Neural progenitor cell (in vitro differentiated cells): ENCODE measurements around the gene PATJ. TPM values are rescaled to one million over a fixed set of nuclear protein-coding genes. Genes with fewer than 3 reads are reported as not detected.

Experiments used
- DNase-seq: peaks from one replicate; pipeline ENCODE4 v3.0.0-alpha.2; 2016; ENCODE audit warnings: low spot score
- H2AFZ ChIP-seq: fragments of 200-600 bp; sonication (generic); replicated peaks from 2 replicates; pipeline ENCODE4 v1.6.1; 2016; ENCODE audit warnings: antibody characterized with exemption
- H3F3A ChIP-seq: fragments of 200-600 bp; sonication (generic); 2 replicates; pipeline ENCODE4 v1.6.1; 2016; ENCODE audit warnings: antibody characterized with exemption, low read depth
- H3K27ac ChIP-seq: fragments of 200-600 bp; sonication (generic); 2 replicates; pipeline ENCODE4 v1.5.1; 2016; ENCODE audit warnings: mild to moderate bottlenecking
- H3K27me3 ChIP-seq: fragments of 200-600 bp; sonication (generic); 2 replicates; pipeline ENCODE4 v1.6.1; 2016; ENCODE audit warnings: mild to moderate bottlenecking, moderate library complexity
- H3K36me3 ChIP-seq: fragments of 200-600 bp; sonication (generic); 2 replicates; pipeline ENCODE4 v1.5.1; 2016
- H3K4me1 ChIP-seq: fragments of 200-600 bp; sonication (generic); 2 replicates; pipeline ENCODE4 v1.6.1; 2016; ENCODE audit warnings: mixed run types
- H3K4me2 ChIP-seq: fragments of 200-600 bp; sonication (generic); 2 replicates; pipeline ENCODE4 v1.6.1; 2016
- H3K4me3 ChIP-seq: fragments of 200-600 bp; sonication (generic); 2 replicates; pipeline ENCODE4 v1.5.1; 2016
- H3K79me2 ChIP-seq: fragments of 200-600 bp; sonication (generic); 2 replicates; pipeline ENCODE4 v1.6.1; 2016; ENCODE audit warnings: low read depth
- H3K9ac ChIP-seq: fragments of 200-600 bp; sonication (generic); 2 replicates; pipeline ENCODE4 v1.6.1; 2016
- H3K9me3 ChIP-seq: fragments of 200-600 bp; sonication (generic); 2 replicates; pipeline ENCODE4 v1.5.1; 2016; ENCODE audit warnings: low read depth
- H4K20me1 ChIP-seq: fragments of 200-600 bp; sonication (generic); 2 replicates; pipeline ENCODE4 v1.6.1; 2016; ENCODE audit warnings: low read depth
- H3K27ac Mint-ChIP-seq: 3 replicates; pipeline ENCODE4 v1.8.0; 2021; ENCODE audit warnings: mixed read lengths
- H3K27me3 Mint-ChIP-seq: 2 replicates; pipeline ENCODE4 v1.8.0; 2022; ENCODE audit warnings: low read depth, mild to moderate bottlenecking, inconsistent platforms, moderate library complexity, mixed read lengths; ENCODE audit not compliant: insufficient read depth
- H3K36me3 Mint-ChIP-seq: 3 replicates; pipeline ENCODE4 v1.8.0; 2021; ENCODE audit warnings: mixed read lengths
- H3K4me1 Mint-ChIP-seq: 3 replicates; pipeline ENCODE4 v1.8.0; 2021; ENCODE audit warnings: mixed read lengths
- H3K4me3 Mint-ChIP-seq: 3 replicates; pipeline ENCODE4 v1.8.0; 2021; ENCODE audit warnings: mild to moderate bottlenecking, moderate library complexity, mixed read lengths
- H3K9me3 Mint-ChIP-seq: 3 replicates; pipeline ENCODE4 v1.8.0; 2020; ENCODE audit warnings: mixed read lengths
- CTCF ChIP-seq: fragments of 200-600 bp; sonication (generic); IDR thresholded peaks from 2 replicates; pipeline ENCODE4 v1.5.1; 2017; ENCODE audit warnings: antibody characterized with exemption, mild to moderate bottlenecking
- EZH2 ChIP-seq: fragments of 200-600 bp; sonication (generic); IDR thresholded peaks from 2 replicates; pipeline ENCODE4 v1.6.1; 2017; ENCODE audit warnings: antibody characterized with exemption, mild to moderate bottlenecking, moderate library complexity
- EZH2phosphoT487 ChIP-seq: fragments of 200-600 bp; sonication (generic); IDR thresholded peaks from 2 replicates; pipeline ENCODE4 v1.6.1; 2017; ENCODE audit warnings: antibody characterized with exemption
- microRNA-seq: library from miRNA; unstranded; fragments of <30 nt; microRNA quantifications from one replicate; pipeline ENCODE4, GENCODE V29; 2016
- small RNA-seq: library from RNA; depleted of rRNA; stranded (forward); fragments of <200 nt; gene quantifications from one replicate; pipeline ENCODE3, GENCODE V24; 2015
- total RNA-seq: library from RNA; depleted of rRNA; stranded (reverse); fragments of >200 nt; gene quantifications from 2 replicates; pipeline ENCODE4 v1.2.3, GENCODE V29; 2015; ENCODE audit warnings: low replicate concordance

PATJ gene
- total RNA-seq, 1 donor from 2014 or later, result 24.8 TPM

- Histone ChIP-seq H3K9ac (no peak overlapping the region), H2AFZ (no peak overlapping the region), H3K4me3 (no peak overlapping the region), H3K27ac (no peak overlapping the region), H3F3A (no peaks in the 10 kb centered on the region), H3K4me1 (no peaks in the 10 kb centered on the region), H3K36me3 (no peaks in the 10 kb centered on the region), H3K9me3 (no peaks in the 10 kb centered on the region), H3K79me2 (no peaks in the 10 kb centered on the region), H3K27me3 (no peaks in the 10 kb centered on the region), H4K20me1 (no peaks in the 10 kb centered on the region), H3K4me2 (no peak overlapping the region)
- DNase-seq, result no peak
- H3K4me1 Mint-ChIP-seq, result no peaks in the 10 kb centered on the region
- no peak overlapping the region for H3K27ac Mint-ChIP-seq
- no peaks in the 10 kb centered on the region for H3K36me3 Mint-ChIP-seq
- TF ChIP-seq EZH2 (no peak), EZH2phosphoT487 (no peak), CTCF (no peak)
- peaks cover 3% of the 10 kb centered on the region for H3K27me3 Mint-ChIP-seq
- peaks cover 3% of the 10 kb centered on the region for H3K9me3 Mint-ChIP-seq
- no peak overlapping the region for H3K4me3 Mint-ChIP-seq
Observed at GRCh38 chr1:62222321-62222720, 480.0 kb downstream of the PATJ start.

- no peaks in the 10 kb centered on the region for H4K20me1 ChIP-seq
- H3K27me3 ChIP-seq, result no peaks in the 10 kb centered on the region
- Mint-ChIP-seq H3K27ac (no peak overlapping the region), H3K36me3 (no peaks in the 10 kb centered on the region), H3K27me3 (peaks cover 3% of the 10 kb centered on the region), H3K4me3 (no peak overlapping the region), H3K9me3 (no peaks in the 10 kb centered on the region), H3K4me1 (peaks cover 5% of the 10 kb centered on the region)
- no peaks in the 10 kb centered on the region for H3K79me2 ChIP-seq
- no peaks in the 10 kb centered on the region for H3F3A ChIP-seq
- no peaks in the 10 kb centered on the region for H3K36me3 ChIP-seq
- H2AFZ ChIP-seq, result no peak overlapping the region
- TF ChIP-seq EZH2, result no peak
- no peak for TF ChIP-seq CTCF
- TF ChIP-seq EZH2phosphoT487, result no peak
- no peak overlapping the region for H3K9ac ChIP-seq
- H3K4me1 ChIP-seq, result no peaks in the 10 kb centered on the region
- no peaks in the 10 kb centered on the region for H3K9me3 ChIP-seq
- H3K4me2 ChIP-seq, result no peak overlapping the region
- no peak overlapping the region for H3K27ac ChIP-seq
- no peak overlapping the region for H3K4me3 ChIP-seq
- no peak for DNase-seq
Observed at GRCh38 chr1:62224182-62224581, 481.9 kb downstream of the PATJ start.

GRCh38 chr1:62227496-62227895 lies 485.2 kb downstream of the PATJ start:
- Histone ChIP-seq H3F3A (no peaks in the 10 kb centered on the region), H3K27me3 (no peaks in the 10 kb centered on the region), H2AFZ (no peak overlapping the region), H3K27ac (no peak overlapping the region), H3K4me3 (no peak overlapping the region), H3K36me3 (no peaks in the 10 kb centered on the region), H3K9me3 (no peaks in the 10 kb centered on the region), H3K4me1 (no peaks in the 10 kb centered on the region), H3K9ac (no peak overlapping the region), H4K20me1 (no peaks in the 10 kb centered on the region), H3K4me2 (no peak overlapping the region), H3K79me2 (no peaks in the 10 kb centered on the region)
- no peak overlapping the region for H3K4me3 Mint-ChIP-seq
- no peak overlapping the region for H3K27ac Mint-ChIP-seq
- no peaks in the 10 kb centered on the region for H3K27me3 Mint-ChIP-seq
- H3K36me3 Mint-ChIP-seq, result no peaks in the 10 kb centered on the region
- no peak for DNase-seq
- TF ChIP-seq EZH2 (no peak), EZH2phosphoT487 (no peak), CTCF (no peak)
- no peaks in the 10 kb centered on the region for H3K9me3 Mint-ChIP-seq
- H3K4me1 Mint-ChIP-seq, result peaks cover 9% of the 10 kb centered on the region

Small RNAs within 50 kb of the gene (microRNA-seq; reads per million reads assigned to microRNA genes)
- not detected for gene MIR3116-1
- gene MIR3116-2, result not detected

Small RNAs within 50 kb of the gene (small RNA-seq; reads per million reads assigned to genes)
- gene LAMTOR5P1 (not detected), gene MIR3116-1 (not detected), gene RN7SL180P (not detected), gene RNU6-1177P (not detected), gene RNU6-414P (not detected)

Other genes with a start within 250 kb of the PATJ start
- gene TM2D1, start 17.3 kb upstream of the PATJ start, total RNA-seq, result 40.2 and 71.4 TPM in 2 replicates